NCI-H1105 treated with DMSO at 0.1 percent for 48 hours (cell line): ENCODE data around the gene PCNA.

ENCODE experiments used
- DNase-seq: peaks from one replicate; lab custom pipeline; 2025; lab: John Stamatoyannopoulos, UW

PCNA gene

DNA sequence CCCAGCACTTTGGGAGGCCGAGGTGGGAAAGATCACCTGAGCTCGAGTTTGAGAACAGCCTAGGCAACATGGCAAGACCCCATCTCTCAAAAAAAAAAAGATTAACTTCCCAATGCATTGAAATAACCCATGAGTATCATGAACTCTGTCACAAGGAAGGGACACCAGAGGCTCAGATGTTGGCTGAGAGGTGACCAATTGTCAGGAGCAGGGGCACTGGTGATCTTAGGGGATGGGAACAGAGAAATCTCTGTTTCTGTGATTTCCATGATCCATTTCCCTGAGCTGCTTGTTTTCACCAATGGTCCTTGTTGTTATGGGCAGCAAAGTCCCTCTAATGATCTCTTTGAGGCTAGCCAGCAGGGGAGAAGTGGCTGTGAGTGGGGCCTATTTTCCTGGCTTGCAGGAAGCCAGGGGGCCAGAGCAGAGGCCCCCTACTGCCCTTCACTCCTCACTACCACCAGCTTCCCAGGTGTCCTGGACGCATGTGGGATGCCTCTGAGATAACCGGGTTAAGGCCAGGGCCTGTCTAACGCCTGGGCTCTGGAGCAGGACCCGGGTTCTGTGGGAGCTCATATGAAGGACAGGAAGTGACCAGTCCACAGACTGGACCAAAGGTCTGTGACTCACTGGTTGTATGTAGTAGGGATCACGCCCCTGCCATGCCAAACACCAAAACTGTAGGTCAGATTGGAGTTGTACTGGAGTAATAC, 54.4 kb downstream of the PCNA start:
- DNase-seq = no peak
